ENCODE results near the gene EHF.
A peak's percentile ranks its signal among the peaks of the same experiment; 100 is the strongest.

Gene EHF

DNA sequence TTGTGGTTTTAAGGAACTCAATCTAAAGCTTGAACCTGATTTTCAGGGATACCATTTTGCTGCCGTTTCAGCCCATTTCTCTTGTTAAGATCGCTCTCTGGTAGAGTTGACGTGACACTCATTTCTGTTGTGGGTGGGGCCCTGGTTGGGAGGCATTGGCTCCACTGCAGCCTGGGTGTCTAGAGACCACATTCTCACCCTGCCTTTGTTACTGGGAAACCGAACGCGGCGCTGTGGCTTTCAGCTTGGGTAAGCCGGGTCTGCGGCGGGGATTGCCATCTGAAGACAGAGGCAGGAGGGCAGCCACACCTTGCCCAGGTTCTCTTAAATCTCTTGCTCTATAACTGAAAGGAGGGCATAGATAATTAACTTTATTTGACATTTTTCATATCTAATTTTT lies 3.2 kb downstream of the EHF start:
- peak; percentile 6 for DNase-seq (ENCODE audit: low read depth in 2 of 2)

GRCh38 chr11:34625576-34625975 lies 4.7 kb downstream of the EHF start:
- DNase-seq (ENCODE audit: low read depth in 2 of 2) = no peak

DNA sequence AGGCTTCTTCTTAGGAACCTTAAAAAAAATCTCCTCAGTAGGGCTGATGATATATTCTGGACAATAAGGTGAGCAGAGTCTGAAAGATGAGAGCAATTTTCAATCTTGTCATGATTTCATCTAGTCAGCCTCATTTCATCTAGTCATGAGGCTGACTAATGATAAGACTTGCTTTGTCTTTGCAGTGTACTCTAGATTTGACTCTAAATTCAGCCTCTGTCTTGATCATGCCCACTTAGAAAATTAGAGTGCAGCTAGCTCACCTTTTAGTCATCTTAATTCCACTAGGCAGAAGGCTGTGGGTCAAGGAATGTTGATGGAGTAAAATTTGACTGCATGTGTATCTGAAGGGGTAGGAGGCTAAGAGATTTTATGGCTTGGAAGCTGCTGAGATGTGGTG lies 5.5 kb downstream of the EHF start:
- no peak for DNase-seq (ENCODE audit: low read depth in 2 of 2)

GRCh38 chr11:34627197-34627596 lies 6.3 kb downstream of the EHF start:
- no peak for DNase-seq (ENCODE audit: low read depth in 2 of 2)

DNA sequence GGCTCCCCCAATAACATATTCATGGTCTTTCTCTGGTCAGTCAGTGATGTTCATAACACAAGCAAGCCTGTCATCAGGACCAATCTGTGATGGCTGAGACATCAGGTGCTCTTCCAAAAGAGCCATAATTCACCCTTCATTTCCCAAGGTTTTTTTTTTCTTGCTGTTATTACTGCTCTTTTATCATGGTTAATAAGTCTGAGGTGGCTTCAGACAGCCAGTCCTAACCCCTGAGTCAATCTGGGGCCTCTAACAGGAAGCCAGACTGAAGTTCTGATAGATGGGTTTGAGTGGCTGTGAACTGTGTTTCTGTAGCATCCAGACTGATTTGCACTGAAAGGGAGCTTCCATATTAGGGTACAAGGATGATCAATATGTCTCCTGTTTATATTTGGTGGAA lies 8.8 kb downstream of the EHF start:
- no peak for DNase-seq (ENCODE audit: low read depth in 2 of 2)

DNA sequence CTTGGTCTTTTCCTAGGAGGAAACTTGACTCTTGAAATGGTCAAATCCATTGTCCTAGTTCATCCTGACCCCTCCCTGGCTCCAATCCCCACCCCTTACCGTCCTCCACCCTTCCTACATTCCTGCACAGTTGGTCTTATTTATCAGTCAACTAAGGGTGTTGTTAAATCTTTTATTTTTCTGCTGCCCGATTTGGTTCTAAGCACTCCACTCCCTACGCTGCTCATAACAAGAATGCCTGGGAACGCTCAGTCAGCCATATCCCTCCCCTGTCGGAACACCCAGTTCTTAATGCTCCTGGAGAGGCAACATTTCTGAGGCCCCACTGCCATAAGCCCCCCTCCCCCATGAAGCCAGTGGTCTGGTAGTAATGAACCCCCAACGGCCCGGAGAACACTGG lies 9.7 kb downstream of the EHF start:
- DNase-seq (ENCODE audit: low read depth in 2 of 2) = no peak

DNA sequence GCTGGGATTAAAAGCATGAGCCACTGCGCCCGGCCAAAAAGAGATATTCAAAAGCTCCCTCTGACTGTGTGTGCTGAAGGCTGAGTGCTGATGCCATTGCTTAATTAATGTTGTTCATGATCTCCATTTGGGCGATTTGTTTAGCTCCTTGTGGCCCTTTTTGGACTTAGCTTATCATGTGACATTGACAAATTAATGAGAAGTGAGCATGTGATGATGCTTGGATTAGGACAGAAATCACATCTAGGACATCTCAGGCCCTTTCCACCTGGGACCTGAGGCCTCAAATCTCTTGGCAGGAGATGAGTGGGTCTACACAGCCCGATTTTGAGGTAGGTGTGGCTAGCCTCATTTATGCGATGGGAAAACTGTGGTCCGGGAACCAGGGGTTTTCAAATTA lies 10.4 kb downstream of the EHF start:
- DNase-seq (ENCODE audit: low read depth in 2 of 2) = no peak

- no peak for DNase-seq (ENCODE audit: low read depth in 2 of 2)
Measured at GRCh38 chr11:34631737-34632104, 10.8 kb downstream of the EHF start.

GRCh38 chr11:34632105-34632791 lies 11.4 kb downstream of the EHF start:
- no peak for DNase-seq (ENCODE audit: low read depth in 2 of 2)

DNA sequence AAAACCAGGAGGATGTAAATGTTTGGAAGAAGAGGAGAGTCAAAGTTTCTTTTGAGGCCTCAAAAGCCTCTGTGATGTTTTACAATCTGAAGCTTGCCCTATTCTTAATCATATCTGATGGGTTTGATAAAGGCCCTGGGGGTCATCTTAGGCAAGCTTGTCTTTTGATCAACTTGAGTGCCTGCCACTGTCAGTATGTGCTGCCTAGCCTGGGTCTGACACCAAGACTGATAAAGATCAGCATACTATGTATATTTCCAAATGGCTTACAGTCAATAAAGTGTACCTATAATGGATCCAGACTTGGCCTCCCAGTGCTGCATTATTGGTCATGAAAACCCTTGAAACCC lies 12.7 kb downstream of the EHF start:
- DNase-seq (ENCODE audit: low read depth in 2 of 2) = no peak

DNA sequence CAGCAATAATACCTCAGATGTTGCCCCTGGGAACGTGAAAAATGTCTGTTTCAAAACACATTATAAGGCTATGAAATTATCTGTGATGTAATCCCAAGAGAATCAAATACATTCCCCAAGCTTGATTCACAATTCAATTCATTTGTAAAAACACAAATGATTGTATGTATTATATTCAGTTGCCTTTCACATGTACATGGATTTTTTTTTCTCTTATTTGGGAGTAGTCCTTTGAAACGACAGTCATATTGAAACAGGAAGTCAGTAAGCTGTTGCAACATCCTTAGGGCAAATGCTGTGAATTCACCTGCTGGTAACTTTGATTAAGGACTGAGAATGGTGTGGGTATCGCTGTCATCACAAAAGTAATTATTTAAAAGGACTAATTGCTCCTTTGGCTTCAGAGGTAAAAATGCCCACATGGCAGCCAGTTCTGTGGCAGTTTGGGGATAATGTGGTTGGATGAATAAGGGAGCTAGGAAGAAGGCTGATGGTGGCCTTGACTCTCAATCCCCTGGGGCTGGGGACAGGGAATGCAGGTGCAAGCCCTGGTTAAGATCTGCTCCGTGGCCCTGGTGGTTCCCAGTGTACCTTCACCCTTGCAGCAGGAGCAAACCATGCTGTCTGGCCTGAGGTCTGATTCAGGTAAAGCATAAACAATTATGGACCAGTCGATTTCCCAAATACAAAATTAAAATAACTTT lies 13.2 kb downstream of the EHF start:
- no peak for DNase-seq (ENCODE audit: low read depth in 2 of 2)

GRCh38 chr11:34634694-34635062 lies 13.8 kb downstream of the EHF start:
- no peak for DNase-seq (ENCODE audit: low read depth in 2 of 2)

- DNase-seq (ENCODE audit: low read depth in 2 of 2) = no peak
Measured at GRCh38 chr11:34636127-34636526, 15.2 kb downstream of the EHF start.

GRCh38 chr11:34637303-34637702 lies 16.4 kb downstream of the EHF start:
- DNase-seq (ENCODE audit: low read depth in 2 of 2) = no peak

- no peak for DNase-seq (ENCODE audit: low read depth in 2 of 2)
Measured at GRCh38 chr11:34638897-34639296, 18.0 kb downstream of the EHF start.

DNA sequence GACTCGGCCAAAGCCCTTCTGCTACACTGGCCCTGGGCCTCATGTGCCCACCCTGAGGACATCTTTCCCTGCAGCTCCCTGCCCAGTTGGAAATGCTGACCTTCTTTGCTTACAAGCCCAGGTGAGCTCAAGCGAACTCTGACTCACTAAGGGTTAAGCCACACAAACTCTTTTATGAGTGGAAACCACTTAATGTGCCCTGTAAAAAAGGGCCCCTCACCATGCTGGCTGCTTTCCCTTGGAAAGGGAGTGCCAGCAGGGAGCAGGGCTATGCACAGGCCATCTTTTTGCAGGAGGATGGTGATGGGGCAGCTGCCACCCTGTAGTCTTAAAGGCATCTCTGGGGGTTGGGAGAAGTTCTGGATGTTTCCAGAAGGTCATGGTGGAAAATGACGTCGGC lies 18.7 kb downstream of the EHF start:
- no peak for DNase-seq (ENCODE audit: low read depth in 2 of 2)

GRCh38 chr11:34640050-34640923 lies 19.4 kb downstream of the EHF start:
- DNase-seq (ENCODE audit: low read depth in 2 of 2) = no peak

DNA sequence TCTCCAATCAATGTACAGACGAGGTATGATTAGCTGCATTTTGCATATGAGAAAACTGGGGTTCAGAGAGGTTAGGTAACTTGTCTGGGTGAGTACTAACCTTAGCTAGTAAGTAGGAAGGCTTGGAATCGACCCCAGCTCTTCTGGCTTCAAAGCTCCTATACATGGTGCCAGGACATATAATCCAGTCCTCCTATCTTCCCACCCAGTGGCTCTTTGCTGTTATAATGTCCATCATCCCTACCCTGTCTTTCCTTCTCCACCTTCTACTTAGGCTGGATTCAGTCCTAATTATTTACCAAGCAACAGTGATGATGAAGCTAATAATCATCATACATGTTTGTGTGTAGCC lies 20.0 kb downstream of the EHF start:
- no peak for DNase-seq (ENCODE audit: low read depth in 2 of 2)

GRCh38 chr11:34641456-34641855 lies 20.6 kb downstream of the EHF start:
- DNase-seq (ENCODE audit: low read depth in 2 of 2) = no peak

DNA sequence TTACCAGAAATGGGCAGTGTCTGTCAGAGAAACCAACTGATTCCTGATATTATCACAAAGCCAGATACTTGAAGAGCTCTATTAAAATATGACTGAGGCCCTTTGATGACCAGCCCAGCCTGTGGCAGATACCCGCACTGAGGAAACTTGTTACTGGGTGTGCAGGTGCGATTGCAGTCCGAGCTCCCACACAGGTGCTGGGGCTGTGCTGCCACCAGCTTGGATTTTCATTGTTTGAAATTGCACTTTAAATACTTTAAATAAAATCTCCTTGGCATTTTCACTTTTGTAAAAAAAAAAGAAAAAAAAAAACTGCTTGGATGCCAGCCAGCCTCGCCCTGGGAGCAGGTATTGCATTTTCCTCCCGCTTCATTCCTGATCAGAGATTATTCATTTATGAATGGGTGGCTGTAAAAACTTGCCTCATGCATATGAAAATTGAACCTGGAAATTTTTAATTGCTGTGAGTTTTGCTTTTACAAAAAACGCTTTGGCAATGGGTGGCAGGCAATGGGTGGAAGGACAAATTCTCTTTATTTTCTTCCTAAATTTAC lies 21.2 kb downstream of the EHF start:
- no peak for DNase-seq (ENCODE audit: low read depth in 2 of 2)

- no peak for DNase-seq (ENCODE audit: low read depth in 2 of 2)
Measured at GRCh38 chr11:34642873-34643272, 22.0 kb downstream of the EHF start.

DNA sequence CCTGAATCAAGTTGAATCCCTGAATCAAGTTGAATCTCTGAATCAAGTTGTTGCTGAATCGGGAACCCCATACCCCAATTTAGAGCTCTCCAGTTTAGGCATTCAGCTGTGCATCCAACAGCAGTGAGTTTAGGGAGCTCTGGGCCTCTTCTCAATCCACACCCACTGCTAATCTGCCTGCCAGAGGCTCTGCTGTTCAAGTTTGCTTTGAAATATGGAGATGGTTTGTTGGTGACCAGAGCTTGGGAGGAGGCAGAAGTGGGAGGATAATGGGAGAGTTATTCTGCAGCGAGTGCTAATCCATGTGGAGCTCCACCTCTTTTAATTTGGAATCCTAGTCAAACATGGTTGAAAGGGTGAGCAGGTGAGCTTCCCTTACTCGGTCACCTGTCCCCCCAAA lies 22.4 kb downstream of the EHF start:
- DNase-seq (ENCODE audit: low read depth in 2 of 2) = no peak

GRCh38 chr11:34643846-34644245 lies 23.0 kb downstream of the EHF start:
- no peak for DNase-seq (ENCODE audit: low read depth in 2 of 2)

Data from stimulated activated CD8-positive, alpha-beta memory T cell treated with anti-CD3 and anti-CD28 coated beads, Interleukin-7, amount 100 ng/mL, for 4 hours (primary cell).